ENCODE data around the gene UBAP2.

UBAP2 gene

DNA sequence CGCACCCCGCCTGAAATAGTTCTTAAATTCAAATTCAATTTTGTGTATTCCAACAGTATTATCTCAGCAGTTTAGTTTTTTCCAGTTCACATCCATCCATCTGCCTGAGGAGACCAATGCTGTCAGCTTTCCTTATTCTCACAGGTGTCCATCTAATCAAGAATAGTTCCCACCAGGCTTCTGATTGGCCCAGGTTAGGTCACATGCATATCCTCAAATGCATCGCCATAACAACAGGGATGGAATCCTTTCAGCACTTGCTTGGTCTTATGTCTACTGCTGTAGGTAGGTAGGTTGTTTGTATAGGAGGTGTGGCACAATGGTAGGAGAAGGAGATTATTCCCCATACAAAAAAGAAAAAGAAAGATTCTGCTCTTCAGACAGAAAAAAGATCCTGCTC is 140.6 kb downstream of the UBAP2 start:
- H3K4me3 ChIP-seq (ENCODE audit: low read depth, low read length), result no peak overlapping the region
- in situ Hi-C loops (cut with HindIII; ENCODE audit: low sequenced_read_pairs), result no loop called here

DNA sequence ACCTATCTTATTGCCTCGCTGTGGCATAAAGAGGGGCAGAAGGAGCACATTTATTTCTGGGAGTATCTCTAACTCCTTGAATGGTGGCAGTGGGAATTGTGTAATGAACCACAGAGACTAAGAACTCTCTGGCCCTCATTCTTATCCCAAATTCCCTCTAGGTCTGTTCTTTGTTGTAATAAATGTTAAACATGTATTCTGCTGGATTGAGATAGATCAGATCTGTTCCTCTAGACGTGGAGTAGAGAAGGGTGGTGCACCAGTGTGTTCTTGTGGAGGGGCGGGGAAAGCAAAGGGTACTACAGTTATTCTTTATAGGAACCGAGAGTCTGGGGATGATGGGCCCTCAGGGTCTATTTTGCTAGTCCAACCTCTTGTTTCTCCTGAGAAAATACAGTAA is 141.3 kb downstream of the UBAP2 start:
- in situ Hi-C loops (cut with HindIII; ENCODE audit: low sequenced_read_pairs), result no loop called here
- TF ChIP-seq, protein P1, sequence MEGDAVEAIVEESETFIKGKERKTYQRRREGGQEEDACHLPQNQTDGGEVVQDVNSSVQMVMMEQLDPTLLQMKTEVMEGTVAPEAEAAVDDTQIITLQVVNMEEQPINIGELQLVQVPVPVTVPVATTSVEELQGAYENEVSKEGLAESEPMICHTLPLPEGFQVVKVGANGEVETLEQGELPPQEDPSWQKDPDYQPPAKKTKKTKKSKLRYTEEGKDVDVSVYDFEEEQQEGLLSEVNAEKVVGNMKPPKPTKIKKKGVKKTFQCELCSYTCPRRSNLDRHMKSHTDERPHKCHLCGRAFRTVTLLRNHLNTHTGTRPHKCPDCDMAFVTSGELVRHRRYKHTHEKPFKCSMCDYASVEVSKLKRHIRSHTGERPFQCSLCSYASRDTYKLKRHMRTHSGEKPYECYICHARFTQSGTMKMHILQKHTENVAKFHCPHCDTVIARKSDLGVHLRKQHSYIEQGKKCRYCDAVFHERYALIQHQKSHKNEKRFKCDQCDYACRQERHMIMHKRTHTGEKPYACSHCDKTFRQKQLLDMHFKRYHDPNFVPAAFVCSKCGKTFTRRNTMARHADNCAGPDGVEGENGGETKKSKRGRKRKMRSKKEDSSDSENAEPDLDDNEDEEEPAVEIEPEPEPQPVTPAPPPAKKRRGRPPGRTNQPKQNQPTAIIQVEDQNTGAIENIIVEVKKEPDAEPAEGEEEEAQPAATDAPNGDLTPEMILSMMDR (IDR thresholded peaks at IDR 0.05; ENCODE audit: low read depth, low read length), result no peak
- no peak for DNase-seq (ENCODE audit: low read depth, low spot score)
- H3K4me3 ChIP-seq (ENCODE audit: low read depth, low read length), result no peak overlapping the region

More for the DNA sequence above, 140.6 kb downstream of the UBAP2 start:
- no peak for DNase-seq (ENCODE audit: low read depth, low spot score)
- TF ChIP-seq, protein P1 (IDR thresholded peaks at IDR 0.05; ENCODE audit: low read depth, low read length), result no peak

DNA sequence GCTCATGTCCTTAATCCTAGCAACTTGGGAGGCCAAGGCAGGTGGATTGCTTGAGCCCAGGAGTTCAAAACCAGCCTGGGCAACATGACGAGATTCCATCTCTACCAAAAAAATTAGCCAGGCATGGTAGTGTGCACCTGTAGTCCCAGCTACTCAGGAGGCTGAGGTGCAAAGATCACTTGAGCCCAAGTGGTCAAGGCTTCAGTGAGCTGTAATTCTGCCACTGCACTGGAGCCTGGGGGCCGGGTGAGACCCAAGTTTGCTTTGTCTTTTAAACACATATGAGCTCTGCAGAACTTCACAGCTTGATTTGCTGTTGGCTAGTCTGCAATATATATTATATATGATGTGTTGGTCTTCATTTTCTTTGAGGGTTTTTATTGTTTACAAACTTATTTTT is 141.9 kb downstream of the UBAP2 start:
- in situ Hi-C loops (cut with HindIII; ENCODE audit: low sequenced_read_pairs), result no loop called here
- TF ChIP-seq, protein P1 (IDR thresholded peaks at IDR 0.05; ENCODE audit: low read depth, low read length), result no peak
- H3K4me3 ChIP-seq (ENCODE audit: low read depth, low read length), result no peak overlapping the region
- DNase-seq (ENCODE audit: low read depth, low spot score), result no peak

DNA sequence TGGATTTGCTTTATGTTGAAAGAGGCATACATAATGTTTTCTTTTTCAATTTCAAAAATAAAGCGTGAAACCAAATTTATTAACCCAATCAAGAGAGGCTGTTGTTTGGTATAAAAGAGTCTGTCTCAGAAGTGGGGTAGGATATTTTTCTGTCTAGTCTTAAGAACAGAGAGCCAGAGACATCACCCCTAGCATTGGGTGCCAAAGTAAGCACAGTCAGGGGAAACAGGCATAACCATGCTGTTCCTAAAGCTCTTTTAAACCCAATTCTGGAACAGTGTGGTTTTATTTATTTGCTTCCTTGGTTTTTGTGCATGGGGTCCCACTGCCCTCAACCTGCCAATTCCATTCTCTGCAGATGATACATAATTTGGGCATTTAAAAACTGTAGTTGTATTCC is 143.6 kb downstream of the UBAP2 start:
- no peak overlapping the region for H3K4me3 ChIP-seq (ENCODE audit: low read depth, low read length)
- no peak for DNase-seq (ENCODE audit: low read depth, low spot score)
- in situ Hi-C loops (cut with HindIII; ENCODE audit: low sequenced_read_pairs), result no loop called here
- TF ChIP-seq, protein P1 (IDR thresholded peaks at IDR 0.05; ENCODE audit: low read depth, low read length), result no peak

DNA sequence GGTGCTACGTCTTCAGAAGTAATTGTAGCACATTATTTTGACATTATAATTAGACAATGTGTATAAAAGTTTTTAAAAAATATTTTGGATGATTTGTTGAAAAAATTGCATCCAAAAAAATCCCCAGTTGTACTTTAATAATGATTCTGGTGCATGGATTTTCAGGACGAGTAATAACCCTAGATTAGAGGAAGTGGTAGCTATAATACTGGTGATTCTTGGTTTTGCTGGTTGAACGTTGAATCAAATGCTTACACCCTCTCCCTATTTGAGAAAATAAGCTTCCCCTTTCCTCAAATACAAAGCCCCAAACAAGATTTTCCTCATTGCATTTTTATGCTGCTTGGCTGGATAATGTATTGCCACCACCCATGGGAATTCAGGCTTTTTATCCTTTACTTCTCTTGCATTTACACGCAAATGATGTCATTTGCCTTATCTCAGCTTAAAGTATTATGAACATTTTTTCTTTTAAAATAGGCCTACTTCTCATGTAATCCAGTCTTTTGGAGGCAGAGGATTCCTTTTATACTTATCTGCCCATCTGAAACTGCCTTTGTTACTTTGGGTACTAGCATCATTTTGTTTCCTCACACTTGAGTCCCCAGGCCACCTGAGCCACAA is 145.4 kb downstream of the UBAP2 start:
- in situ Hi-C loops (cut with HindIII; ENCODE audit: low sequenced_read_pairs), result no loop called here
- TF ChIP-seq, protein P1 (IDR thresholded peaks at IDR 0.05; ENCODE audit: low read depth, low read length), result no peak
- no peak overlapping the region for H3K4me3 ChIP-seq (ENCODE audit: low read depth, low read length)
- no peak for DNase-seq (ENCODE audit: low read depth, low spot score)

DNA sequence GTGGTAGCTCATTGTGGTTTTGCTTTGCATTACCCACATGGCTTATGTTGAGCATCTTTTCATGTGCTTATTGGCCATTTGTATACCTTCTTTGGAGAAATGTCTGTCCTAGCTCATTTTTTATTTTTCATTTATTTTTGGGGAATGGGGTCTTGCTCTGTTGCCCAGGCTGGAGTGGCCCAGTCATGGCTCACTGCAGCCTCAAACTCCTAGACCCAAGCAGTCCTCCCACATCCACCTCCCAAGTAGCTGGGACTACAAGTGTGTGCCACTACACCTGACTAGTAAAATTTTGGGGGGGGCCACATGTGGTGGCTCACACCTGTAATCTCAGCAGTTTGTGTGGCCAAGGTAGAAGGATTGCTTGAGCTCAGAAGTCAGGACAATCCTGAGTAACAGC is 154.4 kb downstream of the UBAP2 start:
- in situ Hi-C loops (cut with HindIII; ENCODE audit: low sequenced_read_pairs), result no loop called here

More for the DNA sequence above, 154.4 kb downstream of the UBAP2 start:
- no peak for DNase-seq (ENCODE audit: low read depth, low spot score)
- TF ChIP-seq, protein P1 (IDR thresholded peaks at IDR 0.05; ENCODE audit: low read depth, low read length), result no peak
- no peak overlapping the region for H3K4me3 ChIP-seq (ENCODE audit: low read depth, low read length)
